Lower leg skin (tissue), 4 donors: ENCODE results near the gene CYP19A1. TPM values are rescaled to one million over a fixed set of nuclear protein-coding genes. Genes with fewer than 3 reads are reported as not detected.

Source experiments
- DNase-seq, 2 donors: peaks; one replicate each; pipeline ENCODE4 v3.0.0-alpha.2; 2019; ENCODE audit warnings: low spot score in 2 of 2
- H3K4me3 ChIP-seq: fragments of 200-600 bp; sonication (generic); 2 replicates; pipeline ENCODE4 v1.5.1; 2017; ENCODE audit warnings: mild to moderate bottlenecking, low read depth; ENCODE audit not compliant: poor library complexity, severe bottlenecking
- CTCF ChIP-seq, 3 donors: fragments of 450-650 bp; IDR thresholded peaks; one replicate each; pipeline ENCODE4 v1.5.1; 2016; ENCODE audit warnings: antibody characterized with exemption in 3 of 3, mild to moderate bottlenecking in 3 of 3, moderate library complexity in 2 of 3
- POLR2A ChIP-seq, 2 donors: fragments of 450-650 bp; IDR thresholded peaks; one replicate each; pipeline ENCODE4 v1.6.1; 2016 to 2017; ENCODE audit warnings: antibody characterized with exemption in 2 of 2, mild to moderate bottlenecking in 1 of 2, moderate library complexity in 1 of 2
- WGBS, 2 donors: methylation state at CpG; one replicate each; pipeline ENCODE4 v1.1.5; 2018; 5-methylcytosine and 5-hydroxymethylcytosine counted together
- intact Hi-C: fragments of 100-400 bp; cut with DNase I; formaldehyde crosslinking; loops from one replicate; pipeline ENCODE4 v1.15.0; 2023; ENCODE audit warnings: low total_unique reads
- microRNA-seq, 2 donors: library from miRNA; unstranded; fragments of <30 nt; microRNA quantifications; one replicate each; pipeline ENCODE4, GENCODE V29; 2016; ENCODE audit warnings: borderline replicate concordance in 2 of 2, borderline number of aligned reads in 1 of 2
- total RNA-seq, 4 donors: library from RNA; depleted of rRNA; stranded (reverse); fragments of >200 nt; gene quantifications; one replicate each; pipeline ENCODE4 v1.1.0, GENCODE V29; 2016

Gene CYP19A1
- total RNA-seq, 4 donors from 2014 or later = 0.51 to 6.2 (median 2.6) TPM

- no peak for TF ChIP-seq CTCF (IDR thresholded peaks at IDR 0.05)
- no peak for TF ChIP-seq POLR2A (IDR thresholded peaks at IDR 0.05)
- H3K4me3 ChIP-seq = no peak overlapping the region
- no peak for DNase-seq
- intact Hi-C loops = loop anchor here (10.0 kb wide), 1 partner anchor 223 kb away; no protein-coding TSS in a partner anchor
- WGBS, 2 donors = 91 to 93% methylated on average over 3 of the region's 3 CpGs
Observed at GRCh38 chr15:51161491-51162220, 176.7 kb downstream of the CYP19A1 start.

GRCh38 chr15:51160484-51160883 lies 177.9 kb downstream of the CYP19A1 start:
- WGBS, 2 donors = 52 to 56% methylated on average over 7 of the region's 7 CpGs
- TF ChIP-seq POLR2A (IDR thresholded peaks at IDR 0.05) = no peak
- no peak for TF ChIP-seq CTCF (IDR thresholded peaks at IDR 0.05)
- intact Hi-C loops = loop anchor here (10.0 kb wide), 1 partner anchor 224 kb away; no protein-coding TSS in a partner anchor

More at GRCh38 chr15:51160484-51160883, 177.9 kb downstream of the CYP19A1 start:
- no peak overlapping the region for H3K4me3 ChIP-seq
- DNase-seq = no peak

Small RNAs within 50 kb of the gene (microRNA-seq; reads per million reads assigned to microRNA genes)
- gene MIR4713 (0 reads per million in 2 donors), gene MIR7973-1 (0 reads per million in 2 donors), gene MIR7973-2 (0 reads per million in 2 donors)

Other genes starting within 250 kb of the CYP19A1 start
- gene TNFAIP8L3, start 243.7 kb downstream of the CYP19A1 start, total RNA-seq = 10 to 100 TPM; 13.6 to 27.2 (median 22.1) TPM
- 1 to 10 TPM; 3.7 to 9.4 (median 4.9) TPM for gene GLDN, start 3.1 kb upstream of the CYP19A1 start, total RNA-seq